ENCODE results near the gene PDLIM7. TPM values are rescaled to one million over a fixed set of nuclear protein-coding genes. Genes with fewer than 3 reads are reported as not detected.

PDLIM7 gene
- total RNA-seq, 2 experiments from 2014 or later, result 41.9 to 50.2 TPM

DNA sequence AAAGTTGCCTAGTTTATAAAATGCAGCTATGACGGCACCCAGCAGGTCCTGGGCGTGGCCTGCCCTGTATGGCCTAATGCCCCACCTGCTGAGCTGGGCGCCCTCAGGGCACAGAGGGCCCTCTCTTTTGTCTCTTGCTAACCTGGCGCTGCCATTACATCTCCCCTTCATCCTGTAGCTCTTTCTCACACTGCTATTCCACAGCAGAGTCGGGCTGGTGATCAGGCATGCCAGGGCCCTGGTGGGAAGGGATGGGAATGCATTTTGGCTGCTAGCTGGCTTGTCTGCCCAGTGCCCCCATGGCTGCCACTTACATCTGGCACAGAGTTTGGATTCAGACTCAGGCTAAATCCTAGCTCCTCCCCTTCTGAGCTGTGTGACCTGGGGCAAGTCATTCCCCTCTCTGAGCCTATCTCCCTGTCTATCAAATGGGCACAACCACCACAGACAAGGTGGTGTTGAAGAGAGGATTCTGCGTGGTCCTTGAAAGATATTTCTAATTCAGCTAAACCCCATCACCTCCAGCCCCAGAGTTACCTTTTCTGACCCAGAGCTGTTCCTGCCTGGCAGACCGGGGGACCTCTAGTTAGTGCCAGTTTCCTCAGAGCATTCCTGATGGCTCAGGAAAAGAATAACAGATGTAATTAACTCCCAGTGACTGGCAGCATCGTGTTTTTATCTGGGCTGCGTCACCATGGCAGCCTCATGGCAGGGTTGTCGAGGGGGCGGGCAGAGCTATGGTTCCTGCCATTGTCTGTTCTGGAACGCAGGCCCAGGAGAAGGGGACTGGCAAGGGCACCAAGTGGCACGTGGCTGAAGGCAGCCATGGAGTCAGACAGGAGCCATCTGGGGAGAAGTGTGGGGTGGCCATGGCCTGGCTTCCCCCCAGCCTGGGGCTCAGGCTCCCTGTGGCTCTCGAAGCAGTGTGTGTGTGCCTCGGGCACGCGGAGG is 44.4 kb downstream of the PDLIM7 start:
- ATAC-seq (no peak), DNase-seq (no peak)
- H3K9me3 Mint-ChIP-seq (ENCODE audit: low read depth), result no peaks in the 10 kb centered on the region
- CTCF ChIA-PET, result interaction anchor here (0.7 to 8.0 kb wide), 15 partner anchors 8 to 143 kb away, joined by 3 to 188 read pairs (median 4); partner anchors contain the start of genes F12, GRK6, PFN3 and PRR7
- intact Hi-C loops (cut with DNase I, micrococcal nuclease), result no loop called here
- H3K4me1 Mint-ChIP-seq, result peaks cover 36% of the 10 kb centered on the region
- no peak overlapping the region for H3K27ac Mint-ChIP-seq
- peaks cover 5% of the 10 kb centered on the region for H3K36me3 Mint-ChIP-seq (ENCODE audit: low read depth)
- H3K27me3 Mint-ChIP-seq, result no peaks in the 10 kb centered on the region
- peak overlapping the region; percentile 80 for H3K4me3 Mint-ChIP-seq
- POLR2A ChIA-PET, result interaction anchor here (0.6 to 2.6 kb wide), 7 partner anchors 9 to 89 kb away, joined by 3 to 12 read pairs (median 3); partner anchors contain the start of gene GRK6

DNA sequence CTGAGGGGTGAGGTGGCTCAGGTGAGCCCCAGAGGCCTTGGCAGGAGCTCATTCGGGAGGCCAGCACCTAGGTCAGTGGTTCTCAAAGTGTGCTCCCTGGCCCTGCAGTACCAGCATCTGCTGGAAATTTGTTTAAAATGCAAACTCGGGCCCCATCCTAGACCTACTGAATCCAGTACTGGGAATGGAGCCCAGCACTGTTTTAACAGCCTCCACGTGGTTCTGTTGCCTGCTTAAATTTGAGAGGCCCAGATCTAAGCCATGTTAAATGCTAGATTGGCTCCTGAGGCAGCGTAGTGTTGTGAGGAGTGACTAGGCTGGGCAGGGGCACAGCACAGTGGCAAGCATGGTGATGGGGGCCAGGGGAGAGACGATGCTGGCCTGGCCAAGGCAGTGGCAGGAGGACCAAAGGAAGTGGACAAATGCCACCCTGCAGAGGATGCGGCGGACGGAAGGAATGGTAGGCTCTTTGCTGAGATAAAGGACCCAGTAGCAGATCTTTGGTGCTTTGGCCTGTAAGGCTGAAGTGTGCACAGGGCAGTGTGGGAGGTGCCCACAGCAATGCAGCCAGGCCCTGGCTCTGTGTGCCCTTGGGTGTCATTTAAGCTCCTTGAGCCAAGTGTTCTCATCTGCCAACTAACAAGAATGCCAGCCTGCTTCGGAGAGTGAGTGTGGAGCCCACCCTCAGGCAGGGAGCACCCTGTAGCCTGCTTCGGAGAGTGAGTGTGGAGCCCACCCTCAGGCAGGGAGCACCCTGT is 46.6 kb downstream of the PDLIM7 start:
- Mint-ChIP-seq H3K27me3 (no peaks in the 10 kb centered on the region), H3K36me3 (ENCODE audit: low read depth) (no peaks in the 10 kb centered on the region), H3K9me3 (ENCODE audit: low read depth) (no peaks in the 10 kb centered on the region), H3K27ac (no peak overlapping the region), H3K4me1 (peaks cover 37% of the 10 kb centered on the region), H3K4me3 (no peak overlapping the region)
- CTCF ChIA-PET, result interaction anchor here (0.6 to 8.1 kb wide), 7 partner anchors 22 to 142 kb away, joined by 3 to 188 read pairs (median 5); partner anchors contain the start of genes GRK6 and PFN3
- no peak for ATAC-seq
- intact Hi-C loops (cut with DNase I, micrococcal nuclease), result no loop called here
- DNase-seq, result no peak
- POLR2A ChIA-PET, result interaction anchor here (0.8 to 9.3 kb wide), 3 partner anchors 20 to 60 kb away, joined by 4 to 85 read pairs (median 7); no protein-coding TSS in a partner anchor

DNA sequence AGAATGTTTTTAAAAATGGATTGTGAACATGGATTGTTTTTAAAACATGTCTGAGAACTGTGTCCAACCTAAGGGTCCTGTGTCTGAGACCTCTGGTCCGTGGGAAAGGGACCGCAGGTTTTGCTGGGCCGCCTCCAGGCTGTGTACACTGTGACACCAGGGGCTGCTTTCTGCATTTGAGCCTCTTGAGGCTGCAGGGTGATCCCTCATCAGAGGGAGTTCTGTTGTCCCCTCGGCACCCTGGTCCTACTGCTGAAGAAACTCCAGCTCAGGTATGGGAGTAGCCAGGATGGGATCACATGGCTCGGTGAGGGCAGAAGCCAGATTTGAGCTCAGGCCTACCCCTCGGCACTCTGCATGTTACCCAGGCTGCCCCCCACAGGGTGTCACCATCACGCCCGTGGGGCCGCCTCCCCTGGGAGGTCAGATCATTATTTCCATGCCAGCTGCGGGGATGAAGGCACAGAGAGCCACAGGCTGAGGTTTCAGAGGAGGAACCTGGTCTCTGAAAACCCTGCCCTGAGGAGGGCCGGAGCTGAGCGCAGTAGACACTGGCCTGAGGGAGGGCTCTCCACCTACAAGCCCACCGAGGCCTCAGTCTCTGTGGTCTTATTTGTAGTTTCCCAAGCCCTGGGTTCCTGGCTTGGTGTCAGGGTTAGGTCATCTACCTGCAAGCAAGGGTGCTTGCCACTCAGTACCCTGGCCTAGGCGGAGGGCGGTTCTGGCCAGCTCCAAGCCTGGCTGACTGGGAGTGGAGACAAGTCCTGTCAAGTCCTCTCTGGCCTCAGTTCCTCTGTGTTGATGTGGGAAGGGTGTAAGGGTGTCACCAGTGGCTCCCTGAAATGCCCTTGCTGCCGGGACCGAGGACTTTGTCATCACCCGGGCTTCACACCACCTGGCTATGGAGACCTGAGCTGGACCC is 48.0 kb downstream of the PDLIM7 start:
- ChIA-PET CTCF (interaction anchor here (0.8 to 8.1 kb wide), 7 partner anchors 12 to 141 kb away, joined by 3 to 72 read pairs (median 5); no protein-coding TSS in a partner anchor), POLR2A (interaction anchor here (0.6 to 9.3 kb wide), 7 partner anchors 10 to 119 kb away, joined by 3 to 85 read pairs (median 3); no protein-coding TSS in a partner anchor)
- H3K4me1 Mint-ChIP-seq, result peaks cover 52% of the 10 kb centered on the region
- ATAC-seq (no peak), DNase-seq (no peak)
- H3K9me3 Mint-ChIP-seq (ENCODE audit: low read depth), result no peaks in the 10 kb centered on the region
- no peak overlapping the region for H3K4me3 Mint-ChIP-seq
- intact Hi-C loops (cut with DNase I, micrococcal nuclease), result no loop called here
- no peak overlapping the region for H3K27ac Mint-ChIP-seq
- H3K27me3 Mint-ChIP-seq, result no peaks in the 10 kb centered on the region
- no peaks in the 10 kb centered on the region for H3K36me3 Mint-ChIP-seq (ENCODE audit: low read depth)

DNA sequence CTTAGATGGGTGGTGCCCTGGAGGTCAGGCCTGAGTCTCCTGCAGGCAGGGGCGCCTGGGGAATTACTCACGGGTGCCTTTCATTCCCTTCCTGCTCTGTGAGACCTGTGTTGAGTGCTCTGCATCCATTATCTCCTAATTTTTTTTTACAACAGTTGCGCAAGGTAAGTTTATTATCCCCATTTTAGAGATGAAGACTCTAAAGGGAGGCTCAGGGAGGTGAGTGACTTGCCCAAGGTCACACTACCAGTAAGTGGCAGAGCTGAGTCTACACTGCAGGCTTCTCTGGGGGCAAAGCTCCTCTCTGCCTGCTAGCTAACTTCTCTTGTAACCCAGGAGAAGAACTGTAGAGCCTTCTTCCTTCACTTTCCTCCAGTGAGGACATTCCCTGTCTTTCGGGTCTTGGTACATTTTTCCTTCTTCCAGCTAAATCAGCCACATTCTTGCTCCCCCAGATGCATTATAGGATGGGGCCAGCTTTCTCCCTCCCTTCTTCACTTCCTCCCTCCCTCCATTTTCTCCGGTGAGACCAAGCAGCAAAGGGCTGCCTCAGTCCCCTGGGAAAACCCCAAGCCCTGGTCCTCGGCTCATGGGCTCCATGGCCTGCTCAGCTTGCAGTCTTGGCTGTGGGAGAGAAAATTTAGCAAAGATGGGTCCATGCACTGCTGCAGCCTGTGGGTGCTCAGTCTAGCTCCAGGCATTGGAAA is 49.0 kb downstream of the PDLIM7 start:
- peak overlapping the region; percentile 17 for H3K4me3 Mint-ChIP-seq
- H3K27me3 Mint-ChIP-seq, result no peaks in the 10 kb centered on the region
- ATAC-seq (no peak), DNase-seq (no peak)
- CTCF ChIA-PET, result interaction anchor here (0.5 to 8.1 kb wide), 6 partner anchors 11 to 319 kb away, joined by 3 to 72 read pairs (median 5); no protein-coding TSS in a partner anchor
- H3K4me1 Mint-ChIP-seq, result peaks cover 54% of the 10 kb centered on the region
- H3K9me3 Mint-ChIP-seq (ENCODE audit: low read depth), result no peaks in the 10 kb centered on the region
- intact Hi-C loops (cut with DNase I, micrococcal nuclease), result no loop called here
- POLR2A ChIA-PET, result interaction anchor here (0.6 to 9.3 kb wide), 6 partner anchors 9 to 118 kb away, joined by 3 to 85 read pairs (median 9); partner anchors contain the start of gene GRK6
- peak overlapping the region; percentile 58 for H3K27ac Mint-ChIP-seq
- H3K36me3 Mint-ChIP-seq (ENCODE audit: low read depth), result no peaks in the 10 kb centered on the region

DNA sequence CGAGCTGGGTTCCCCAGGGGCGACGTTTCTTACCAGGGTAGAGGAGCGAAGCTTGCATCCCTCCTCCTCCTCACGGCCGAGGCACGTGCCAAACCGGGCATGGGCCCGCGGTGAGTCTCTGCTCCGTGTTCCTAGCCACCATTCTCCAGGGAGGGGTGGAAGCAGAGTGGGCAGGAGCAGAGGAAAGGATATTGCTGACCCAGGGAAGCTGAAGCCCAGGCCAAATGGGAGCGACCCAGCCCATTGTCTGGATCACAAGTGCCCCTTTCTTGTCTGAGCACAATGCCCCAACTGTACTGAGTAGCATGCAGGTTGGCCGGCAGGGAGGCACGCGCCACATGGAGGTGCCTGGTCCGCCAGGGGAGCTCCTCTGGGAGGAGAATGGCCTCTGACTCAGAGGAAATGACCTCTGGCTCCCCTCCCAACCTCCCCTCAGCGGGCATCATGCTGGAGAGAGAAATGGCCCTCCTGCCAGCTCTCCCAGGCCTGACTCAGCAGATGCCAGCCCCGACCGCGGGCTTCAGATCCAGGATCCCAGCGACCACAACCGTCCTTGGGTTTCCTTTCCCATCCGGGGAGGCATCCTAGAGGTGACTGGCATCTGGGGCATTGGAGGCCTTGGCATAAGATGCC is 49.7 kb downstream of the PDLIM7 start:
- ChIA-PET CTCF (interaction anchor here (0.5 to 8.1 kb wide), 9 partner anchors 7 to 318 kb away, joined by 3 to 72 read pairs (median 6); no protein-coding TSS in a partner anchor), POLR2A (interaction anchor here (0.5 to 9.3 kb wide), 5 partner anchors 10 to 44 kb away, joined by 3 to 85 read pairs (median 11); partner anchors contain the start of gene GRK6)
- Mint-ChIP-seq H3K36me3 (ENCODE audit: low read depth) (peaks cover 3% of the 10 kb centered on the region), H3K4me1 (peaks cover 49% of the 10 kb centered on the region), H3K4me3 (peak overlapping the region; percentile 17), H3K27me3 (no peaks in the 10 kb centered on the region), H3K27ac (no peak overlapping the region), H3K9me3 (ENCODE audit: low read depth) (no peaks in the 10 kb centered on the region)
- peak; percentile 49 for DNase-seq
- ATAC-seq, result no peak
- intact Hi-C loops (cut with DNase I, micrococcal nuclease), result loop anchor here (2.0 kb wide), 2 partner anchors 19 to 45 kb away; no protein-coding TSS in a partner anchor

DNA sequence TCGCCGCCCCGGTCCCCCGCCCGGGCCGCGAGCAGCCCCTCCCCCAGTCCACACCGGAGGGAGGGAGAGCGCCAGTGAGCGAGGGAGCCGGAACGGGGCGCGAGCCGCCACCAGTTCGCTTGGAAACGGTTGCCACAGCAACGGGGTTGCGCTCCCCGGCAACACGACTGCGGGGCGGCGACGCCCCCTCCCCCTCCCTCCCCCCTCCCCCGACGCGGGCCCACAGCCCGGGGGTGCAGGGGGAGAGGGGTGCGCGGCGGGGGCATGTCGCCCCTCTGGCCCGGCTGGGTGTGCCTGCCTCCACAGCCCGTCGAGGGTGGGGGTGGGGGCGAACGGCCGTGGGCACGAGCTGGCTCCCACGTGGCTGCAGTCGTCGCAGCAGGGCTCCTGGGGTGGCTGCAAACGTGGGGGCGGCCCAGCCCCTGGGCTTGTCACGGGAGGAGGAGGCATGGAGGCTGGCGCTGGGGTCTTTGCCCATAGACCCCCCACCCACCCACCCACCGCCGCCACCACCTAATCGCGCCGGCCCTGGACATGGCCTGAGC is 50.3 kb downstream of the PDLIM7 start:
- intact Hi-C loops (cut with DNase I, micrococcal nuclease), result loop anchor here (2.0 kb wide), 2 partner anchors 18 to 44 kb away; no protein-coding TSS in a partner anchor

DNA sequence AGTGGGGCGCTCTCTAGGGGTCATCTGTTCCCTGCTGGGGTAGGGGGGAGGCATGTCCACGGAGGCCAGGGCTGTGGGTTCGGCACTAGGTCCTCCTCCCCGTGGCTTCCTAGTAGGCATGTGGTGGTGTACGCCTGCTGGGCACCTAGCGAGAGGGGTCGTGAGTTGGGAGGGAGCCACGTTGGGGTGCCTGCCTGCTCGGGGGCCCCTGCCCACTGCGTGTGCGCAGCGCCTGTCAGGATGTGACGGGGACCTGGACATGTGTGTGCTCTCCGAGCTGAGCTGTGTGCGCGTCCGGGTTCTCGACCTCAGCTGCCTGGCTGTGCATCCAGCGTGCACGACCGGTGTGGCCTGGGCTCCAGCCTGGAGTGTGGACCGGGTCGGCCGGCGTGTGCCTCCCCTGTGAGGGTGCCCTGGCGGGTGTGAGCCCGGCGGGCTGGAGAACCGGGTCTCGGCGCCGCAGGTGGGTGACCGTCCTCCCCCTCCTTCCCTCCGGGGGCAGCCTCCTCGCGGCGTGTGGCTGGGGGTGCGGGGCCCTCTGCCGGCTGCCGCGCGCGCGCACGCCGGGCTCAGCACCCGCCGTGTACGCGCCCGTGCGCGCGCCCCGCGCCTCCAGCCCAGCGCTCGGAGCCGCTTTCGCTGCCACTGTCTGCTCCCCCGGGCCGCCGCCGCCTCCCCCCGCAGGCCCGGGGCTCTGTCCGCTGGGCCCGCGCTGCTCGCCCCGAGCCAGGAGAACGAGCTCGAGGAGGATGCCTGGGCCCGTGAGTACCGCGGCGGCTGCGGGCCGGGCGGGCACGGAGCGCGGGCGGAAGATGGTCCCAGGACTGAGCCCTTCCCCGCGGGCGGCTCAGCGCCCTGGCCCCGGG is 51.0 kb downstream of the PDLIM7 start, which contains the start of gene PRR7:
Gene PRR7, plus strand, starts transcription at position 615 of the 866 bp plus-strand sequence. CDS start 8,254 bp downstream, outside the sequence.
- DNase-seq (peak; percentile 83), ATAC-seq (peak; percentile 54)
- Mint-ChIP-seq H3K27ac (peak within 1 kb of the TSS; percentile 89), H3K4me1 (peaks cover 43% of the 10 kb centered on the region), H3K9me3 (ENCODE audit: low read depth) (no peaks in the 10 kb centered on the region), H3K27me3 (no peaks in the 10 kb centered on the region), H3K4me3 (peak within 1 kb of the TSS; percentile 51), H3K36me3 (ENCODE audit: low read depth) (peaks cover 11% of the 10 kb centered on the region)
- CTCF ChIA-PET, result interaction anchor here (0.7 to 8.1 kb wide), 12 partner anchors 8 to 96 kb away, joined by 3 to 72 read pairs (median 4); no protein-coding TSS in a partner anchor
- intact Hi-C loops (cut with DNase I, micrococcal nuclease), result loop anchor here (1.0 to 2.0 kb wide), 4 partner anchors 8 to 44 kb away; no protein-coding TSS in a partner anchor
- POLR2A ChIA-PET, result interaction anchor here (0.9 to 9.3 kb wide), 7 partner anchors 10 to 130 kb away, joined by 4 to 85 read pairs (median 11); partner anchors contain the start of gene GRK6

More for the DNA sequence above, 50.3 kb downstream of the PDLIM7 start:
- DNase-seq (peak; percentile 84), ATAC-seq (peak; percentile 22)
- POLR2A ChIA-PET, result interaction anchor here (0.5 to 9.3 kb wide), 6 partner anchors 10 to 43 kb away, joined by 3 to 85 read pairs (median 14); partner anchors contain the start of gene GRK6
- CTCF ChIA-PET, result interaction anchor here (0.7 to 8.1 kb wide), 7 partner anchors 7 to 176 kb away, joined by 3 to 72 read pairs (median 6); no protein-coding TSS in a partner anchor
- no peaks in the 10 kb centered on the region for H3K9me3 Mint-ChIP-seq (ENCODE audit: low read depth)
- peaks cover 47% of the 10 kb centered on the region for H3K4me1 Mint-ChIP-seq
- H3K27me3 Mint-ChIP-seq, result no peaks in the 10 kb centered on the region
- peak overlapping the region; percentile 17 for H3K4me3 Mint-ChIP-seq
- H3K27ac Mint-ChIP-seq, result no peak overlapping the region
- peaks cover 7% of the 10 kb centered on the region for H3K36me3 Mint-ChIP-seq (ENCODE audit: low read depth)

DNA sequence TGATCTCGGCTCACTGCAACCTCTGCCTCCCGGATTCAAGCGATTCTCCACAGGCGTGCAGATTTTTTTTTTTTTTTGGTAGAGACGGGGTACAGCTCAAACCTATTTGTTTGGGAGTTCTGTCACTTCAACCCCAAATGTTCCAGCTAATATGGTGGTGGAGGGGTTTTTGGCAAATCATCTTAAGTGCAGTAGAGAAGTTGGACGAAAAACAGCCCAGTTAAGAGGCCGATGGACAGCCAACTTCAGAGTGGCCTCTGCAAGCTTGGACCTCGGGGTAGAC is 51.5 kb downstream of the PDLIM7 start:
- Mint-ChIP-seq H3K27ac (peak overlapping the region; percentile 89), H3K4me1 (peaks cover 45% of the 10 kb centered on the region), H3K27me3 (no peaks in the 10 kb centered on the region), H3K36me3 (ENCODE audit: low read depth) (peaks cover 11% of the 10 kb centered on the region), H3K4me3 (peak overlapping the region; percentile 51), H3K9me3 (ENCODE audit: low read depth) (no peaks in the 10 kb centered on the region)
- DNase-seq, result no peak
- CTCF ChIA-PET, result interaction anchor here (0.8 to 8.1 kb wide), 11 partner anchors 8 to 96 kb away, joined by 3 to 72 read pairs (median 4); no protein-coding TSS in a partner anchor
- ATAC-seq, result no peak
- POLR2A ChIA-PET, result interaction anchor here (0.8 to 9.3 kb wide), 7 partner anchors 9 to 130 kb away, joined by 4 to 85 read pairs (median 11); partner anchors contain the start of gene GRK6
- intact Hi-C loops (cut with DNase I, micrococcal nuclease), result loop anchor here (1.0 to 2.0 kb wide), 4 partner anchors 8 to 43 kb away; no protein-coding TSS in a partner anchor

Measured in activated CD4-positive, alpha-beta T cell treated with anti-CD3 and anti-CD28 coated beads for 36 hours (primary cell).